GM21381 (cell line): ENCODE measurements around the gene GPBP1.
A peak's percentile ranks its signal among the peaks of the same experiment; 100 is the strongest.

Experiments used
- ATAC-seq: cut with Tn5 transposase; IDR thresholded peaks from one replicate; pipeline ENCODE4 v1.9.1; 2021; ENCODE audit warnings: mild to moderate bottlenecking, moderate library complexity; ENCODE audit not compliant: unreplicated experiment

The GPBP1 gene

GRCh38 chr5:57207007-57207653, 33.3 kb downstream of the GPBP1 start:
- ATAC-seq = no peak

- ATAC-seq = no peak
Measured at GRCh38 chr5:57207681-57208080, 33.8 kb downstream of the GPBP1 start.

GRCh38 chr5:57209316-57210040, 35.6 kb downstream of the GPBP1 start:
- no peak for ATAC-seq

- ATAC-seq = no peak
Measured at GRCh38 chr5:57210633-57211032, 36.8 kb downstream of the GPBP1 start.

GRCh38 chr5:57211039-57211438, 37.2 kb downstream of the GPBP1 start:
- no peak for ATAC-seq

GRCh38 chr5:57215629-57216195, 41.9 kb downstream of the GPBP1 start:
- ATAC-seq = no peak

- ATAC-seq = no peak
Measured at GRCh38 chr5:57216714-57217113, 42.9 kb downstream of the GPBP1 start.

- no peak for ATAC-seq
Measured at GRCh38 chr5:57219386-57219785, 45.5 kb downstream of the GPBP1 start.

- no peak for ATAC-seq
Measured at GRCh38 chr5:57221049-57221568, 47.2 kb downstream of the GPBP1 start.

- no peak for ATAC-seq
Measured at GRCh38 chr5:57225553-57225952, 51.7 kb downstream of the GPBP1 start.

- no peak for ATAC-seq
Measured at GRCh38 chr5:57229313-57229712, 55.5 kb downstream of the GPBP1 start.

- no peak for ATAC-seq
Measured at GRCh38 chr5:57231607-57232006, 57.7 kb downstream of the GPBP1 start.

- no peak for ATAC-seq
Measured at GRCh38 chr5:57232293-57233033, 58.6 kb downstream of the GPBP1 start.

GRCh38 chr5:57243286-57244137, 69.7 kb downstream of the GPBP1 start:
- peak; percentile 72 for ATAC-seq

- no peak for ATAC-seq
Measured at GRCh38 chr5:57244331-57244730, 70.5 kb downstream of the GPBP1 start.

GRCh38 chr5:57246426-57246825, 72.6 kb downstream of the GPBP1 start:
- ATAC-seq = no peak

GRCh38 chr5:57247765-57248164, 73.9 kb downstream of the GPBP1 start:
- ATAC-seq = no peak

GRCh38 chr5:57249265-57249874, 75.5 kb downstream of the GPBP1 start:
- no peak for ATAC-seq

- no peak for ATAC-seq
Measured at GRCh38 chr5:57258052-57258451, 84.2 kb downstream of the GPBP1 start.

- ATAC-seq = no peak
Measured at GRCh38 chr5:57258943-57259342, 85.1 kb downstream of the GPBP1 start.
